Stimulated activated naive CD4-positive, alpha-beta T cell treated with Interleukin-2 at 50 U/mL for 16 hours (primary cell): Measurements from ENCODE around the gene PPP6R3.
"Not testable (repeated sequence)": the region's sequence is repeated elsewhere in the genome, so short reads cannot be mapped to it uniquely, and the experiment has no call there.

Source experiments
- DNase-seq: peaks from one replicate; lab custom pipeline; 2025; lab: John Stamatoyannopoulos, UW

The PPP6R3 gene

GRCh38 chr11:68527585-68527984 lies 67.0 kb downstream of the PPP6R3 start:
- no peak for DNase-seq

GRCh38 chr11:68528630-68529029 lies 68.1 kb downstream of the PPP6R3 start:
- no peak for DNase-seq

GRCh38 chr11:68531129-68531693 lies 70.7 kb downstream of the PPP6R3 start:
- DNase-seq, result no peak

- no peak for DNase-seq
Observed at GRCh38 chr11:68532727-68533369, 72.3 kb downstream of the PPP6R3 start.

GRCh38 chr11:68533945-68534344 lies 73.4 kb downstream of the PPP6R3 start:
- DNase-seq, result no peak

GRCh38 chr11:68535098-68535497 lies 74.5 kb downstream of the PPP6R3 start:
- no peak for DNase-seq

- DNase-seq, result no peak
Observed at GRCh38 chr11:68536706-68537105, 76.2 kb downstream of the PPP6R3 start.

- no peak for DNase-seq
Observed at GRCh38 chr11:68538025-68538424, 77.5 kb downstream of the PPP6R3 start.

GRCh38 chr11:68539395-68539794 lies 78.8 kb downstream of the PPP6R3 start:
- no peak for DNase-seq

- DNase-seq, result not testable (repeated sequence)
Observed at GRCh38 chr11:68540504-68540903, 80.0 kb downstream of the PPP6R3 start.

- no peak for DNase-seq
Observed at GRCh38 chr11:68541116-68541515, 80.6 kb downstream of the PPP6R3 start.

- DNase-seq, result no peak
Observed at GRCh38 chr11:68541991-68542390, 81.4 kb downstream of the PPP6R3 start.

- DNase-seq, result no peak
Observed at GRCh38 chr11:68542617-68543016, 82.1 kb downstream of the PPP6R3 start.

- DNase-seq, result no peak
Observed at GRCh38 chr11:68543594-68543993, 83.0 kb downstream of the PPP6R3 start.

GRCh38 chr11:68545347-68545746 lies 84.8 kb downstream of the PPP6R3 start:
- no peak for DNase-seq

- DNase-seq, result no peak
Observed at GRCh38 chr11:68545796-68546195, 85.2 kb downstream of the PPP6R3 start.

GRCh38 chr11:68546555-68546954 lies 86.0 kb downstream of the PPP6R3 start:
- no peak for DNase-seq

GRCh38 chr11:68549789-68550484 lies 89.4 kb downstream of the PPP6R3 start:
- DNase-seq, result no peak

- peak; percentile 16 for DNase-seq
Observed at GRCh38 chr11:68550485-68550817, 89.9 kb downstream of the PPP6R3 start.

GRCh38 chr11:68551223-68551622 lies 90.7 kb downstream of the PPP6R3 start:
- no peak for DNase-seq

- no peak for DNase-seq
Observed at GRCh38 chr11:68551777-68552176, 91.2 kb downstream of the PPP6R3 start.

- no peak for DNase-seq
Observed at GRCh38 chr11:68552542-68552941, 92.0 kb downstream of the PPP6R3 start.

GRCh38 chr11:68560216-68560615 lies 99.7 kb downstream of the PPP6R3 start:
- no peak for DNase-seq

GRCh38 chr11:68563454-68563853 lies 102.9 kb downstream of the PPP6R3 start:
- no peak for DNase-seq
